ENCODE results near the gene KHK. TPM values are rescaled to one million over a fixed set of nuclear protein-coding genes. Genes with fewer than 3 reads are reported as not detected.
A peak's percentile ranks its signal among the peaks of the same experiment; 100 is the strongest.

KHK gene
- total and polyA plus RNA-seq, 2 of the 8 experiments (the other 6 are each of a cell fraction or from before 2014, with no cell fraction given) = 11.0 to 17.7 TPM

DNA sequence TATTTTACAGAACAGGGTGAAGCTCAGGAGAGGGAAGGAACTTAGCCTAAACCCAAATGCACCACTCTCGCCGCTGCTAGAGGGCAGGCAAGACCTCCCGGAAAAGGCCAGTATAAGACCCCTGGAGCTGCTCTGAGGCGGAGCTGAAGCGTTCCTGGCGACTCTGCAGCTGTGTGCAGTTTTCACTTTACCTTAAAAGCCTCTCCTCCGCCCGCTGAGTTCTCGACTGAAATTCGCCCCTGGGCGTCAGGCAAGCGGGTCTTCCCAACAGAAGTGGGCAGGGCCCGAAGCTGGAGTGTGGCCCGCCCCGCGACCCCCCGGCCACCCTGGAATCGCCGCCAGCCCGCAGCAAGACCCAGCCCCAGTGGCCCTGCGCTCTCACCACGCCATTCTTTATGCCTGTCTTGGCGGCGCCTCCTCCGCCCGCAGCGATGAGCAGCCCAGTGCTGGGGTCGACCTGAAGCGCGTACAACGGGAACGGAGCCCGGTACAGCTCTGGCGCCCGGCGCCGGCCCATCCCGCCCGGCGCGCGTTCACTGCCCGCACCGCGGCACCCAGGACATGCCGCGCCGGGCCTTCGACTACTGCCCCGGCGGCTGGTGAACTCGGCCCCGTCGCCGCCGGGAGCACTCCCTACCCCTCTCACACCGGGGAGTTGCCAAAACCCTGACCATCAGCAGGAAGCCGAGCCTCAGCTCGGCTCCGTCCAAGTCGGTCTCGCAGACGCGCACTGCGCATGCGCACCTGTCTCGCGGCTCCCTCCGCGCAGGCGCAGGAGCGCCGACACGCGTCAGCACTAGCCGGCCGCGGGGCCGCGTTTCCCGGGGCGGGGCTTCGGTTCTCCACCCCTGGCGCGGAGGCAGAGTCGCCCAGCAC, 47.6 kb downstream of the KHK start, which contains the start of gene PREB (continued):
- peak in 1 of 2 experiments; percentile 66; a peak in 2 of 4 replicates for TF ChIP-seq SIN3A (conservative IDR thresholded peaks at IDR 0.05 in 1 of 2, IDR thresholded peaks at IDR 0.05 in 1 of 2; ENCODE audit: low read depth in 1 of 2, low read length in 2 of 2)
